HG02938 (cell line): ENCODE data around the gene SNX9.
A peak's percentile ranks its signal among the peaks of the same experiment; 100 is the strongest.

Experiments
- ATAC-seq: cut with Tn5 transposase; IDR thresholded peaks from one replicate; pipeline ENCODE4 v1.9.1; 2021; ENCODE audit warnings: mild to moderate bottlenecking, moderate library complexity; ENCODE audit not compliant: unreplicated experiment

Gene SNX9

GRCh38 chr6:157974967-157975366, 151.9 kb downstream of the SNX9 start:
- ATAC-seq: no peak

GRCh38 chr6:157975456-157975855, 152.4 kb downstream of the SNX9 start:
- no peak for ATAC-seq

GRCh38 chr6:157976345-157977175, 153.5 kb downstream of the SNX9 start:
- no peak for ATAC-seq

DNA sequence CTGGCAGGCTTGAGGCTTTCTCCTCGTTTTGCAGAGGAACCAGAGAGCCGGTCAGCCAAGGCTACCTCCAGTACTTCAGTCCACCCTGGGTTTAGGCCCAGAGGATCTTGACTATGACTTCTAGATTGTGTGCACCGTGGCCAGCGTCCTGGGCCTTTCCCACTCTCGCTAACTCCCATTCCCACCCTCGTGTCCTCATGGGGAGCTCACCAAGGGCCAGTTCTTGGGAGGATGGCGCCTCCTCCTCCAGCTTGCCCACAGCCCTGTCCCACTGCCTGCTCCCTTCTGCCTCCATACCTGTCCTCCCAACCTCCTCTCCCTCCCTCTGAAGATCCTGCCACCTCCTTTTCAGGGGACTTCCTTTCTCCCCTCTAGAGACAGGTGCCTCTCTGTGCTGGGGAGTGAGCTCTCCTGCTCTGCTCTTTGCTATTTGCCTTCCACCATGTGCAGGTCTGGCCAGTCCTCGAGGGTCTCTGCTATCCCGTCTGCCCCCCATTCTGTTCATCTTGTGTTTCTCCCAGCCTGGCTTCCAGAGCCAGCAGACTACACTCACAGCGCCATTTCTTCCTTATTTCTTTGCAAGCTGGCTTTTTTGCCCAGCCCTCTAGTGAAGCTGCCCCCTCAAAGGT, 154.2 kb downstream of the SNX9 start:
- ATAC-seq: no peak

GRCh38 chr6:157978021-157978783, 155.2 kb downstream of the SNX9 start:
- no peak for ATAC-seq

DNA sequence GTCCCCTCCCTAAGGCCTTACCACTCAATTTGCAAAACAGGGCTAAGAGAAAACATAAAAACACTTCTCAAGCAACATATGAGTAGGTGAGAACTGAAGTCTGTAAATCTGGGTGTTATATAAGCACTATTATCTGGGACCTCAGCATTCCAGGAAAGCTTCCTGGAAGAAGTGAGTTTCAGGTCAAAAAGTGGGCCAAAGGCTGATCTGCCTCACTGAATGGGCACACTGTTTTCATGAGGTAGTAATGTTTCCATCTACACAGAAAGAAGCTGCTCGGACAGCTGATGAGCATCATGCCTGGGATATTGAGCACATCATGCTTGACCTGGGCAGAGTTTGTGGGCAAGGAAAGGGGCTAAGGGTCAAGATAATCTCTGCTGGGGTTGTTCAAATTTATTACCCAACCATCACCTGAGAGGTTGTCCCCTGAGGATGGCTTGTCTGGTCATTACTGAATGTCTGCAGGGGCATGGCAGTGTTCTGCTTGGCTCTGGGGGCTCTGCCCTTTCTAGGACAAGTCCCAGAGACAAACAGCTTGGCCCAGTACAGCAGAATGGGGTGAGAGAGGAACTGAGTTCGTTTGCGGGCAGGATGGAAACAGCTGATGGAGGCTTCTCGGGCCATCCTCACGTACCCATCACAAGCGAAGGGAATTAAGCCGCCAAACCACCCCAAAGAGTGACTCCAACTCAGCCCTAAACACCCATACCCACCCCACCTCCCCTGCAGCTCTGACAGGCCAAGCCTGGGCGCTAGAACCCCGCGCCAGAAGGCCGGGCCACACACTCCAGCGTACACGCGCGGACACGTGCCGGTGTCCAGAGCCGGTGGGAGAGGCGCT, 157.5 kb downstream of the SNX9 start:
- ATAC-seq: peak; percentile 27

GRCh38 chr6:157981132-157981394, 158.0 kb downstream of the SNX9 start:
- peak; percentile 8 for ATAC-seq

DNA sequence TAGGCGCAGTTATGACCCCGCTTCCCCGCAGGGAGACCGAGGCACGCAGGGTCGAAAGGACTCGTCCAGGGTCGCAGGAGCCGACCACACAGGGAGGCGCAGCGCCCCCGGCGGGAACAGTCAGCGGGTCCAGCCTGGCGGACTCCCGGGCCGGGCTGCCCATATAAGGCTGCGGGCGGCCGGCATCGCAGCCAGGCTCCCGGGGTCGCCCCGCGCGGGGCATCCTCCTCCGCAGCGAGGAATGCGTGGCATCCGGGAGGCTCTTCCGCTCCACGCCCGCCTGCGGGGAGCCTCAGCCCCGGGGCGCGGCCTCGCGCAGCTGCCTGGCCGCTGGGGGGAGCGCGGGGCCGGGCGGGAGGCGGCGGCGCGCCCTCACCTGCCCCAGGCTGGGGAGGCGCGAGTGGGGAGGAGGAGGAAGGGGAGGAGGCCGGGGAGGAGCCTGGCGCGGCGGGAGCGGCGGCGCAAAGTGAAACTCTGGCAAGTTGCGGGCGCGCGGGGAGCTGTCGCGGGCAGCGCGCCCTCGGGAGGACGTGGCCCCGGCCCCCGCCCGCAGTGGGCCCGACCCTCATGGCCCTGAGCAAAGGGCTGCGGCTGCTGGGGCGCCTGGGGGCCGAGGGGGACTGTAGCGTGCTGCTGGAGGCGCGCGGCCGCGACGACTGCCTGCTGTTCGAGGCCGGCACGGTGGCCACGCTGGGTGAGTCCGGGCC, 158.5 kb downstream of the SNX9 start, which contains the start of gene SYNJ2:
SYNJ2 (plus strand) TSS at position 469 of the 707 bp plus-strand sequence; CDS start at position 568, 99 bp downstream.
- peak; percentile 70 for ATAC-seq

DNA sequence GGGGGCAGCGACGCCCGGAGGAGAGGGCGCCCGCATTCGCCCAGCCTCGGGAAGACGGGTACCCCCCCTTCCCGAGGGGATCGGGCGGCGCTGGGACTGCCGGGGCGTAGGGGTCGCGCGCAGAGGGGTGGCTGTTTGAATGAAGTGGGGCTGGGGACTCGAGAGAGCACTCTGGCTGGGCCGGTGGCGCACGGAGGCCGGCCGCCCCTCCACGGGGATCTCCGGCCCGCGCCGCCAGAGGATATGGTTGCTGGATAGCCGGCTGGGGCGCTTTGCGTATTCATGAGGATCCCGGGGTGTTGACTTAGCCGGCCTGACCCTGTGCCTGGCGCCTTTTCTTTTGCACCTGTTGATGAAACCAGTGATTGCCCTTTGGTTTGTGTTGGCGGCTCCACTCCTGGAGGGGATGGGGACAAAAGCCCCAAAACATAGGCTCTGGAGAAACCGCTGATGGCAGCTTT, 159.1 kb downstream of the SNX9 start:
- peak; percentile 30 for ATAC-seq

GRCh38 chr6:157982563-157983405, 159.7 kb downstream of the SNX9 start:
- no peak for ATAC-seq

DNA sequence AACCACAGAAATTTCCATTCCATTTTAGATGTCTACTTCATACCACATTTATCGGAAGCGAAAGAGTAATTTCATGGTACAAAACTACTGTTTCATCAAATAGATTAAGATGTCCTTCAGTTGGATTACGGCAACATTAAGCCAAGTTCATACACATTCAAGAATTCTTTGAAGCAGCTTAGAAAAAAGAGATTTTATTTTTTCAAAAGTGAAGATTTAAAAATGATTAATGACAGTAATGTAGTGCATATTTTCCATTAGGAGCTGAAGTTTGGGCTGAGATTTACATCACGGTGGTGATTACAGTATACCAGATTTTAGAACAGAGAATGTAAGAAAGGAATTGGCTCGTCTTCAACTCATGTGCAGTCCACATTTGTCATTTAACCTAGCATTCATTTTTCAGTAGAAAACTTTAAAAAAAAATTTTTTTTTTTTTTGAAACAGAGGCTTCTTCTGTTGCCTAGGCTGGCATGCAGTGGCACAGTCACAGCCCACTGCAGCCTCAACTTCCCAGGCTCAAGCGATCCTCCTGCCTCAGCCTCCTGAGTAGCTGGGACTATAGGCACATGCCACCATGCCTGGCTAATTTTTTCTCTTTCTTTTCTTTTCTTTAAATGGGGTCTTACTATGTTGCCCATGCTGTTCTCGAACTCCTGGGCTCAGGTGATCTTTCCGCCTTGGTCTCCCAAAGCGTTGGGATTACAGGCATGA, 160.5 kb downstream of the SNX9 start:
- ATAC-seq: no peak

GRCh38 chr6:157984128-157984527, 161.1 kb downstream of the SNX9 start:
- no peak for ATAC-seq

- ATAC-seq: no peak
Observed at GRCh38 chr6:157984686-157985225, 161.7 kb downstream of the SNX9 start.

DNA sequence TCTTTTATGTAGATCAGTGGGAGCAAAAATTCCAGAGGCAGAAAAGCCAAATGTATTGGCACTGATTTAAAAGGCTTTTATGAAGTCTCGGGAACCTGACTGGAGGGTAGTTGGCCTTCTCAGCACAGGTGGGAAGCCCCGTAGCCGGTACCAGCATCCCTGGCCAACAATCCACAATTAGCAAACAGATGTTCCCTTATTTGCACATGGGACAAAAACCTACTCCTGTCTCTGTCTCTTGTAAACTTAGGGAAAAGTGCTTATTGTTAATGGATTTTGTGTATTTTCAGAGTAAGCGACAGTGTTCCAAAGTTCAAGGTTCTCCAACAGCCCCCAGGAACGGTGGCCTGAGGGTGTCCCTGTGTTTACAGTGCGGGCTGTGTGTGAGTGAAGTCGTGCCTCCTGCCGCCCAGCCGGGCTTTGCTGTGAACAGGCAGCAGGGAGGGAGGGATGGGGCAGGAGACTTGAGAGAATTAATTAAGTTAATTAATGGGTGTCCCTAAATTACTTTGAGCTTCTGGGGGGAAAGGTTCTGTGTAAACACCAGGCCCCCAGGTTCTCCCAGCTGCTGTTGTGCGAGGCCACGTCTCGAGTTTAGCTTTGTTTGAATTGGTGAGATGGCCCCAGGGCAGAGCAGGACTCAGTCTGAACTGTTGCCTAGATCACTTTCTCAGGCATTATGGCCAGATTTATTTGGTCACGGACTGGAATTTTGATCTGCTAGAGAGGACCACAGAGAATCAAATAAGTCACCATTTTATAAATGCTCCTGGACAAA, 162.5 kb downstream of the SNX9 start:
- no peak for ATAC-seq

- ATAC-seq: no peak
Observed at GRCh38 chr6:157987788-157988699, 165.0 kb downstream of the SNX9 start.

GRCh38 chr6:157988700-157989063, 165.6 kb downstream of the SNX9 start:
- ATAC-seq: no peak
